Loucy (cell line): ENCODE results near the gene TINCR.

Experiments
- CTCF ChIP-seq: fragments of 200-600 bp; sonication (generic); conservative IDR thresholded peaks from 2 replicates; pipeline ENCODE4 v1.5.1; 2014; ENCODE audit warnings: mild to moderate bottlenecking, antibody characterized with exemption, low read length
- EZH2phosphoT487 ChIP-seq: fragments of 200-600 bp; IDR thresholded peaks from 2 replicates; pipeline ENCODE4 v1.6.1; 2018; ENCODE audit warnings: antibody characterized with exemption, mild to moderate bottlenecking, moderate library complexity, borderline replicate concordance

GRCh38 chr19:5526691-5527090 lies 41.1 kb downstream of the TINCR start:
- TF ChIP-seq CTCF (no peak), EZH2phosphoT487 (no peak)
